GM12864 (cell line): Measurements from ENCODE around the gene JAGN1.

Experiments used
- DNase-seq: peaks from one replicate; pipeline ENCODE4 v3.0.0-alpha.2; 2011; ENCODE audit warnings: low read depth
- H3K4me3 ChIP-seq: 2 replicates; pipeline ENCODE4 v1.5.1; 2011; ENCODE audit warnings: mild to moderate bottlenecking, low read depth, low read length, control low read depth
- TF ChIP-seq, protein P1 (sequence below): IDR thresholded peaks from 2 replicates; pipeline ENCODE4 v1.5.1; 2011; ENCODE audit warnings: low read depth, mild to moderate bottlenecking, moderate library complexity, low read length, control low read depth, inconsistent platforms; ENCODE audit errors: missing control alignments

JAGN1 gene

DNA sequence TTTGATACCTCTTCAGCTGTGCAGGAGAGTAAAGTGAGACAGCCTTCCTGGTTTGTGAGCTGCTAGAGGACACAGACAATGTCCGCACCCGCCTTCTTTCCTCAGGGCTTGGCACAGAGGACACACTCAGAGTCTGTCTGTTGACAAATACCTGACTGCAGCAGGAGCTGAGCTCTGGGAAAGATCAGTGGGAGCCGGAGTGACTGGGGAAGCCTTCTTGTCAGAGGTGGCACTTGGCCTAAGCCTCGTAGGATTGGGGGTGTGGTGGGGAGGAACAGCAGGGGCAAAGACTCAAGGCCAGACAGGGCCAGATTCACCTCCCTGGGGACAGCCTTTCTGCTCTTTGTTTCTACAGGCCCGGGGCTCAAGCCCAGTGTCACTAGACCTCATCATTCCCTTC lies 23.2 kb downstream of the JAGN1 start:
- H3K4me3 ChIP-seq = no peak overlapping the region
- DNase-seq = no peak
- TF ChIP-seq, protein P1, sequence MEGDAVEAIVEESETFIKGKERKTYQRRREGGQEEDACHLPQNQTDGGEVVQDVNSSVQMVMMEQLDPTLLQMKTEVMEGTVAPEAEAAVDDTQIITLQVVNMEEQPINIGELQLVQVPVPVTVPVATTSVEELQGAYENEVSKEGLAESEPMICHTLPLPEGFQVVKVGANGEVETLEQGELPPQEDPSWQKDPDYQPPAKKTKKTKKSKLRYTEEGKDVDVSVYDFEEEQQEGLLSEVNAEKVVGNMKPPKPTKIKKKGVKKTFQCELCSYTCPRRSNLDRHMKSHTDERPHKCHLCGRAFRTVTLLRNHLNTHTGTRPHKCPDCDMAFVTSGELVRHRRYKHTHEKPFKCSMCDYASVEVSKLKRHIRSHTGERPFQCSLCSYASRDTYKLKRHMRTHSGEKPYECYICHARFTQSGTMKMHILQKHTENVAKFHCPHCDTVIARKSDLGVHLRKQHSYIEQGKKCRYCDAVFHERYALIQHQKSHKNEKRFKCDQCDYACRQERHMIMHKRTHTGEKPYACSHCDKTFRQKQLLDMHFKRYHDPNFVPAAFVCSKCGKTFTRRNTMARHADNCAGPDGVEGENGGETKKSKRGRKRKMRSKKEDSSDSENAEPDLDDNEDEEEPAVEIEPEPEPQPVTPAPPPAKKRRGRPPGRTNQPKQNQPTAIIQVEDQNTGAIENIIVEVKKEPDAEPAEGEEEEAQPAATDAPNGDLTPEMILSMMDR = no peak

DNA sequence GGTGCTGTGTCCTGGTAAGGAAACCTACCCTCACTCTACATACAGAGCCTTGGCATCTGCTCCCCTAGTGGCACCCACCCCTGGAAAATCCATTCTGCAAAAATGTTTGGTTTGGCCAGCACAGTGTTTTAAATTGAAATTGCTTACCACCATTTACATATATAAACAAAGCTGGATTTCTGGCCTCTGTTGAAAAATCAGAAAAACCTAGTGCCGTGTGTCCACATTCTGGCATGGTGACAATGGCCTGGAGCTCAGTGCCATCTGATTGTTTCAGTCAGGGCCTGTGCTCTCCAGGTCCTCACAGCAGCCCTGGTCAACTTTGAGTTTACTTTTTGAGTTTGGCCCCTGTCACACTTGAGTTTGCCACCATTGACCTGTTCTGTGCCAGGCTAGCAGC lies 23.6 kb downstream of the JAGN1 start:
- no peak overlapping the region for H3K4me3 ChIP-seq
- TF ChIP-seq, protein P1 = no peak
- no peak for DNase-seq

DNA sequence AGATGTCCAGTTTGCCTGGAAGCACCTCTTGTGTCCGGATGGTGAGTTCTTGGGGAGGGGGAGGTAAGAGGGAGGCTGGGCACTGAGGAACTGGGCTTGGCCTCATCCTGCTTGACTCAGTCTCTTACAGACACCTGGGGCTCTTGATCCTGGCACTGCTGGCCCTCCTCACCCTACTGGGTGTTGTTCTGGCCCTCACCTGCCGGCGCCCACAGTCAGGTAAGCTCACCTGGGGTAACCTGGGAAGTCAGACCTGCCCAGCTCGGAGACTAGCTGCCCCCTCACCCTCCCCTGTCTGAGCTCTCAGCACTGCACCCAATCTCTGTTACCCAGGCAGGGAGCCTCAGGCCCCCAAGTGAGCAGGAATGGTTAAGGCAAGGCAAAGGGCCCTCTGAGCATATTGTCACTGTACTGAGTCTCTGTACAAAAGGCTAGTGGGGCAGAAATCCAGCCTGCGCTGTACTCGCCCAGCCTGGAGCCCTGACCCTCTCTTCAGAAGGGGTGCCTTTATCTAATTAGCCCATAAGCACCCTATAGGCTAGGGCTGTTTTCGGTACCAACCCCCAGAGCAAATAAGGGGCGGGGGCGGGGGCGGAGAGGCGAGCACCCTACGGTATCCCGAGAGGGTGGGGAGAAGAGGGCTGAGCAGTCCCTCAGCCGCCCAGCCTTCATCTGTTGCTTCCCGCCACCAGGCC lies 24.3 kb downstream of the JAGN1 start:
- DNase-seq = no peak
- TF ChIP-seq, protein P1 = no peak
- 0 out of 2 replicates have a peak overlapping the region, but pooled peaks have one; percentile 45 for H3K4me3 ChIP-seq

DNA sequence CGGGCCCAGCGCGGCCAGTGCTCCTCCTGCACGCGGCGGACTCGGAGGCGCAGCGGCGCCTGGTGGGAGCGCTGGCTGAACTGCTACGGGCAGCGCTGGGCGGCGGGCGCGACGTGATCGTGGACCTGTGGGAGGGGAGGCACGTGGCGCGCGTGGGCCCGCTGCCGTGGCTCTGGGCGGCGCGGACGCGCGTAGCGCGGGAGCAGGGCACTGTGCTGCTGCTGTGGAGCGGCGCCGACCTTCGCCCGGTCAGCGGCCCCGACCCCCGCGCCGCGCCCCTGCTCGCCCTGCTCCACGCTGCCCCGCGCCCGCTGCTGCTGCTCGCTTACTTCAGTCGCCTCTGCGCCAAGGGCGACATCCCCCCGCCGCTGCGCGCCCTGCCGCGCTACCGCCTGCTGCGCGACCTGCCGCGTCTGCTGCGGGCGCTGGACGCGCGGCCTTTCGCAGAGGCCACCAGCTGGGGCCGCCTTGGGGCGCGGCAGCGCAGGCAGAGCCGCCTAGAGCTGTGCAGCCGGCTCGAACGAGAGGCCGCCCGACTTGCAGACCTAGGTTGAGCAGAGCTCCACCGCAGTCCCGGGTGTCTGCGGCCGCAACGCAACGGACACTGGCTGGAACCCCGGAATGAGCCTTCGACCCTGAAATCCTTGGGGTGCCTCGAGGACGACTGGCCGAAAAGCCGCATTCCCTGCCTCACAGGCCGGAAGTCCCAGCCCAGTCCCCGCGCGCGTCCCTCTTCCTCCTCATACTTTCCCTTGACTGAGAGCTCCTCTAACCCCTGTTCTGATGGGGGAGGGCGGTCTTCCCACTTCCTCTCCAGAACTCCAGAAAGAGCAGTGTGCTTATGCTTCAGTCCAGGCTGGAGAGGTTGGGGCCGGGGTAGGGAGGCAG lies 25.1 kb downstream of the JAGN1 start:
- TF ChIP-seq, protein P1 = no peak
- no peak for DNase-seq
- H3K4me3 ChIP-seq = peak overlapping the region; percentile 45

DNA sequence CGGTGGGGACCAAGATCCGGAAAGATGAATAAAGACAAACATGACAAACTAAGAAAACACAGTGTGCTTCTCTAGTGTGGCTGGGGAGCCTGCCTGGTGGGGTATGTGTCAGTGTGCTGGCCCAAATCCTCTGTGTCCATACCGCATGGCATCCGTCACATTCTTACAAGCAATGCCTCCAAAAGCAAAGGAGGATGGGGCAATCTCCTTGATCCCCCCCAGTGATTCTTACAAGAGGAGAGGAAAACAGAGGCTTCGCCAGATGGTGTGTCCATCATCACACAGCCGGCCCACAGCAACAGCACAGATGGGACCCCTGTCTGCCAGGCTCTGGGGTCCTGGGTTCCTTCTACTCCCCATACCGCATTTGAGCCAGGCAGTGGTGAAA lies 25.9 kb downstream of the JAGN1 start:
- H3K4me3 ChIP-seq = no peak overlapping the region
- DNase-seq = no peak
- TF ChIP-seq, protein P1 = no peak

DNA sequence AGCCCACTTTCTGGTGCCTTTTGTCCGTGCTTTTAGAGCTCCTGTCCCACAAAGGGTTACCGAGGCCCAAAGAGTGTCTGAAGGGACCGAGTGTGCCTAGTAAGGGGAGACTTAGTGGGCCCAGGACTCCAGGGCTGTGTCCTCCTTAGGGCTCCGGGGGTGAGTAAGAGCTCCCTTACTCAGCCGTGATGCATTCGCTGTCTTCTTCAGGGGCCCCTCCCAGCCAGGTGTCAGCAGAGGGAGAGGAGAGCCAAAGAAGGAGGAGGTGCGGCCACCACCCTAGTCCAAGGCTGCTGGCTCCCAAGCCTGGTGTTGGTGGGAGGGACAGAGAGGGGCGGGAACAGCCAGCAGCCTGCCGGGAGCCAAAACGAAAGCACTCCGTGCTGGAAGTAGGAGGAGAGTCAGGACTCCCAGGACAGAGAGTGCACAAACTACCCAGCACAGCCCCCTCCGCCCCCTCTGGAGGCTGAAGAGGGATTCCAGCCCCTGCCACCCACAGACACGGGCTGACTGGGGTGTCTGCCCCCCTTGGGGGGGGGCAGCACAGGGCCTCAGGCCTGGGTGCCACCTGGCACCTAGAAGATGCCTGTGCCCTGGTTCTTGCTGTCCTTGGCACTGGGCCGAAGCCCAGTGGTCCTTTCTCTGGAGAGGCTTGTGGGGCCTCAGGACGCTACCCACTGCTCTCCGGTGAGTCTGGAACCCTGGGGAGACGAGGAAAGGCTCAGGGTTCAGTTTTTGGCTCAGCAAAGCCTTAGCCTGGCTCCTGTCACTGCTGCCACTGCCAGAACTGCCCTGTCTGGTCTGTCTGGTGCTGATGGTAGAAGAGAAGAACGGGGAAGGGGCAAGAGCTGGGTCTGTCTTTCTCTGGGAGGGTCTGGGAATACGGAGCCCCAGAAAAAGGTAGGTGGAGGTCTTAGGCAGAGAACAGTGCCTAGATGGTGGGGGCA lies 26.6 kb downstream of the JAGN1 start, which contains the start of gene IL17RC:
IL17RC (plus strand) TSS at position 365 of the 947 bp plus-strand sequence; CDS start at position 583, 218 bp downstream.
- H3K4me3 ChIP-seq = peak within 1 kb of the TSS; percentile 45; the same call in 1 of the 2 replicates
- DNase-seq = no peak
- TF ChIP-seq, protein P1 = no peak
